Measurements from ENCODE around the gene CELF2. TPM values are rescaled to one million over a fixed set of nuclear protein-coding genes. Genes with fewer than 3 reads are reported as not detected.

CELF2 gene
- total RNA-seq, 4 donors from 2014 or later, result 106 to 127 (median 120) TPM

DNA sequence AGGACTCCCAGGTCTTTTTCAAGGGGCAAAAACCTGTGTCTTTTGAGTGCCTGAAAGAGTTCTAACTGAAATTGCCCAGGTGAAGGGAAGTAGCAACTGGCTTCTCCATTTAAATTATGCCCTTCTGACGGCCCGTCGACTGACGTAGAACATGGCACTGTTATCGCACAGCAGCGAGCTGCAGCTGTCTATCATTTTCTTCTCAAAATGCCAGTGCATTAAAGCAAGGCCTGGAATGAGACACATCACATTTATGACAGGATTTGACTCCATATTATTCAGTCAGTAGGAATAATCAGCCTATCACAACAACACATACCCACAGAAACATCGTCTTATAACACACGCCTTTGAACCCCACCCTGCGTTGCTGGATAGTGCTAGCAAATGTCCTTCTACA, 69.7 kb downstream of the CELF2 start:
- H3K4me3 ChIP-seq, result no peak overlapping the region
- no peaks in the 10 kb centered on the region for H3K36me3 ChIP-seq
- DNase-seq (ENCODE audit: low spot score in 2 of 2), result no peak
- no peak overlapping the region for H3K27ac ChIP-seq
- WGBS, 2 donors, result 90% methylated on average over 9 of the region's 9 CpGs
- TF ChIP-seq POLR2A (IDR thresholded peaks at IDR 0.05) (no peak), CTCF (IDR thresholded peaks at IDR 0.05) (no peak), EP300 (IDR thresholded peaks at IDR 0.05) (no peak)
- H3K4me1 ChIP-seq, result peaks cover 0 to 33% (median 11%) of the 10 kb centered on the region in 4 donors
- H3K9me3 ChIP-seq, result no peaks in the 10 kb centered on the region
- no peaks in the 10 kb centered on the region for H3K27me3 ChIP-seq

- no peak for DNase-seq (ENCODE audit: low spot score in 2 of 2)
- Histone ChIP-seq H3K4me1 (peaks cover 0 to 25% (median 5%) of the 10 kb centered on the region in 4 donors), H3K4me3 (no peak overlapping the region), H3K27ac (no peak overlapping the region), H3K9me3 (peaks cover 0 to 2% (median 0%) of the 10 kb centered on the region in 4 donors), H3K36me3 (no peaks in the 10 kb centered on the region), H3K27me3 (no peaks in the 10 kb centered on the region)
- WGBS, 2 donors, result 93 to 95% methylated on average over 2 to 6 of the region's 6 CpGs
- TF ChIP-seq POLR2A (IDR thresholded peaks at IDR 0.05) (no peak), CTCF (IDR thresholded peaks at IDR 0.05) (no peak), EP300 (IDR thresholded peaks at IDR 0.05) (no peak)
Measured at GRCh38 chr10:11088709-11089108, 71.0 kb downstream of the CELF2 start.

DNA sequence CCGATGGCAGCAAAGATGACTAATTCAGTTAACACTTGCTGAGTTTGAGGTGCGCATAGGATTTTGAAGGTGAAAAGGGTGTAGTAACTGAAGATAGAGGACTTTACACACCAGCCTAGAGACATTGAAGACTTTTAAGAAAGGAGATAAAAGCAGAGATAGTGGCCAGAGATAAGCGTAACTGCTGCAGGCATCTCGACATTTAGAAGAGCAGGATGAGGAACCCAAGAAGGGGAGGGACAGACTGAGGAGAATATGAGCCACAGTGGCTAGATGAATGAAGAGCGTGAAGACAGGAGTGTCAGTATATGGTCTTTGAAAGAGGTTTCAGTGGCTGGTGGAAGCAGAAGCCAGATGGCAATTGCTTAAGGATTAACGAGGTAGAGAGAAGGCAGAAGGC, 71.6 kb downstream of the CELF2 start:
- DNase-seq (ENCODE audit: low spot score in 2 of 2), result no peak
- 91 to 95% methylated on average over 6 of the region's 6 CpGs for WGBS, 2 donors
- Histone ChIP-seq H3K36me3 (no peaks in the 10 kb centered on the region), H3K27ac (no peak overlapping the region), H3K9me3 (peaks cover 0 to 2% (median 0%) of the 10 kb centered on the region in 4 donors), H3K4me1 (peaks cover 0 to 25% (median 5%) of the 10 kb centered on the region in 4 donors), H3K4me3 (no peak overlapping the region), H3K27me3 (no peaks in the 10 kb centered on the region)
- TF ChIP-seq POLR2A (IDR thresholded peaks at IDR 0.05), result no peak
- TF ChIP-seq CTCF (IDR thresholded peaks at IDR 0.05), result no peak
- TF ChIP-seq EP300 (IDR thresholded peaks at IDR 0.05), result no peak

- no peak for DNase-seq (ENCODE audit: low spot score in 2 of 2)
- Histone ChIP-seq H3K9me3 (peaks cover 0 to 2% (median 0%) of the 10 kb centered on the region in 4 donors), H3K27me3 (no peaks in the 10 kb centered on the region), H3K36me3 (no peaks in the 10 kb centered on the region), H3K4me1 (peaks cover 0 to 12% (median 0%) of the 10 kb centered on the region in 4 donors), H3K4me3 (no peak overlapping the region), H3K27ac (no peak overlapping the region)
- WGBS, 2 donors, result 91 to 96% methylated on average over 10 of the region's 10 CpGs
- TF ChIP-seq EP300 (IDR thresholded peaks at IDR 0.05) (no peak), POLR2A (IDR thresholded peaks at IDR 0.05) (no peak), CTCF (IDR thresholded peaks at IDR 0.05) (no peak)
Measured at GRCh38 chr10:11091517-11092102, 73.9 kb downstream of the CELF2 start.

DNA sequence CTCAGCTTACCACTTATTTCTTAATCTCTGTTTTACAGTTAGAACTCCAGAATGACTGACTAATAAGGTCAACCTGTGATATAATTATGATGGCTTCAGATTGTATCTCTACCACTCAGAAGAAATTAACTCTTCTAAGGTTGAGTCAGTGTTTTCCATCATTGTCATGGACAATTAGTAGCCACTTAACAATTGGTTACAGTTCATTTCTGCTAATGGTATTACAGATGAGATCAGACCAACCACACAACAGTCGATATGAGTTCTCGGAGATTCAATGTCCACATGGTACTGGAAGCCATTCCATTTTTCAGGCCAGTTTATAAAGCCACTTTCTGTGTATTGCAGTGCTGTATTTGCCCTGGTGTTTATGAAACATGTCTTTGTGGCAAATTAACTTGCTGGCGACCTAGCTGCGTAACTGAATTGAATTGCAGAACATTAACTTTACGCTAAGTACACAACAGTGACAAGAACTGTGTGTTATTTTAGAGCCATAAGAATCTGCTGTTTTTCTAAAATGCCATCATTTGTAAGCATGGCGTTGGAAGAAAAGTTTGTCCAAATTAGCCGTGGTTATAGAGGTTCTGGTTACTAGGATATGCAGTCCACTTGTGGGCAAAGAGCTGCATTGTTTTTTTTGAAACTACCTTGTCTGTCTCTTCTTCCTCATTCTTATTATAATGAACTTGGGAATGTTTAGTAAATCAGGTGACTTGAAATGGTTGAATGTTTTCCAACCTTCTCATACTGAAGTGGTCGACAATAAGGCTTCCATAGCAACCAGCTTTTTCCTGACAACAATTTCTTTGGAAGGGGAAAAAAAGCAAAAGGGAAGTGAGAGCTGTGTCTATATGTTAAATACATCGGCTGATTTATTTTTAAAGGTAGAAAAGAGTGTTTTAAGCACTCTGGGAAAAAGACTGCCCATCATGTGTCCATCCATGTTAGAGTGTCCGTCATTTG, 76.4 kb downstream of the CELF2 start:
- Histone ChIP-seq H3K36me3 (no peaks in the 10 kb centered on the region), H3K4me1 (peaks cover 0 to 25% (median 0%) of the 10 kb centered on the region in 4 donors), H3K9me3 (peaks cover 0 to 2% (median 0%) of the 10 kb centered on the region in 4 donors), H3K27ac (no peak overlapping the region), H3K27me3 (no peaks in the 10 kb centered on the region), H3K4me3 (no peak overlapping the region)
- DNase-seq (ENCODE audit: low spot score in 2 of 2), result no peak
- no peak for TF ChIP-seq CTCF (IDR thresholded peaks at IDR 0.05)
- no peak for TF ChIP-seq EP300 (IDR thresholded peaks at IDR 0.05)
- no peak for TF ChIP-seq POLR2A (IDR thresholded peaks at IDR 0.05)
- 76 to 80% methylated on average over 10 of the region's 10 CpGs for WGBS, 2 donors
